Nephron (organoid): ENCODE measurements around the gene ATP6V1G2.

Experiments used
- H3K27ac Mint-ChIP-seq, 3 experiments: 2 replicates each; pipeline ENCODE4 v1.8.0; 2020; ENCODE audit warnings: mixed read lengths in 3 of 3, mild to moderate bottlenecking in 2 of 3, moderate library complexity in 1 of 3
- H3K27me3 Mint-ChIP-seq: 2 replicates; pipeline ENCODE4 v1.8.0; 2021; ENCODE audit warnings: low read depth, mild to moderate bottlenecking, moderate library complexity, mixed read lengths
- H3K36me3 Mint-ChIP-seq: 2 replicates; pipeline ENCODE4 v1.8.0; 2020; ENCODE audit warnings: low read depth, mixed read lengths
- H3K4me1 Mint-ChIP-seq: 2 replicates; pipeline ENCODE4 v1.8.0; 2020; ENCODE audit warnings: mixed read lengths
- H3K4me3 Mint-ChIP-seq, 3 experiments: 2 replicates each; pipeline ENCODE4 v1.8.0; 2020; ENCODE audit warnings: mild to moderate bottlenecking in 3 of 3, mixed read lengths in 3 of 3, moderate library complexity in 2 of 3
- H3K9me3 Mint-ChIP-seq: 2 replicates; pipeline ENCODE4 v1.8.0; 2020; ENCODE audit warnings: mixed read lengths
- TF ChIP-seq, protein P1 (sequence below), 3 experiments: fragments of 200-600 bp; sonication (generic); IDR thresholded peaks; one replicate each; pipeline ENCODE4 v1.5.0; 2021; ENCODE audit warnings: antibody characterized with exemption in 3 of 3; ENCODE audit not compliant: unreplicated experiment in 3 of 3

The ATP6V1G2 gene

DNA sequence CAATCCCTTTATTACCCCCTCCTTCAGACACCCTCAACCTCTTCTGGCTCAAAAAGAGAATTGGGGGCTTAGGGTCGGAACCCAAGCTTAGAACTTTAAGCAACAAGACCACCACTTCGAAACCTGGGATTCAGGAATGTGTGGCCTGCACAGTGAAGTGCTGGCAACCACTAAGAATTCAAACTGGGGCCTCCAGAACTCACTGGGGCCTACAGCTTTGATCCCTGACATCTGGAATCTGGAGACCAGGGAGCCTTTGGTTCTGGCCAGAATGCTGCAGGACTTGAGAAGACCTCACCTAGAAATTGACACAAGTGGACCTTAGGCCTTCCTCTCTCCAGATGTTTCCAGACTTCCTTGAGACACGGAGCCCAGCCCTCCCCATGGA lies 31.2 kb upstream of the ATP6V1G2 start:
- H3K27ac Mint-ChIP-seq, result no peak overlapping the region
- peaks cover 14% of the 10 kb centered on the region for H3K27me3 Mint-ChIP-seq
- H3K9me3 Mint-ChIP-seq, result no peaks in the 10 kb centered on the region
- no peaks in the 10 kb centered on the region for H3K36me3 Mint-ChIP-seq
- H3K4me1 Mint-ChIP-seq, result peaks cover 16% of the 10 kb centered on the region
- TF ChIP-seq, protein P1, sequence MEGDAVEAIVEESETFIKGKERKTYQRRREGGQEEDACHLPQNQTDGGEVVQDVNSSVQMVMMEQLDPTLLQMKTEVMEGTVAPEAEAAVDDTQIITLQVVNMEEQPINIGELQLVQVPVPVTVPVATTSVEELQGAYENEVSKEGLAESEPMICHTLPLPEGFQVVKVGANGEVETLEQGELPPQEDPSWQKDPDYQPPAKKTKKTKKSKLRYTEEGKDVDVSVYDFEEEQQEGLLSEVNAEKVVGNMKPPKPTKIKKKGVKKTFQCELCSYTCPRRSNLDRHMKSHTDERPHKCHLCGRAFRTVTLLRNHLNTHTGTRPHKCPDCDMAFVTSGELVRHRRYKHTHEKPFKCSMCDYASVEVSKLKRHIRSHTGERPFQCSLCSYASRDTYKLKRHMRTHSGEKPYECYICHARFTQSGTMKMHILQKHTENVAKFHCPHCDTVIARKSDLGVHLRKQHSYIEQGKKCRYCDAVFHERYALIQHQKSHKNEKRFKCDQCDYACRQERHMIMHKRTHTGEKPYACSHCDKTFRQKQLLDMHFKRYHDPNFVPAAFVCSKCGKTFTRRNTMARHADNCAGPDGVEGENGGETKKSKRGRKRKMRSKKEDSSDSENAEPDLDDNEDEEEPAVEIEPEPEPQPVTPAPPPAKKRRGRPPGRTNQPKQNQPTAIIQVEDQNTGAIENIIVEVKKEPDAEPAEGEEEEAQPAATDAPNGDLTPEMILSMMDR (IDR thresholded peaks at IDR 0.05; ENCODE audit: unreplicated experiment in 3 of 3), result no peak
- H3K4me3 Mint-ChIP-seq, result no peak overlapping the region

DNA sequence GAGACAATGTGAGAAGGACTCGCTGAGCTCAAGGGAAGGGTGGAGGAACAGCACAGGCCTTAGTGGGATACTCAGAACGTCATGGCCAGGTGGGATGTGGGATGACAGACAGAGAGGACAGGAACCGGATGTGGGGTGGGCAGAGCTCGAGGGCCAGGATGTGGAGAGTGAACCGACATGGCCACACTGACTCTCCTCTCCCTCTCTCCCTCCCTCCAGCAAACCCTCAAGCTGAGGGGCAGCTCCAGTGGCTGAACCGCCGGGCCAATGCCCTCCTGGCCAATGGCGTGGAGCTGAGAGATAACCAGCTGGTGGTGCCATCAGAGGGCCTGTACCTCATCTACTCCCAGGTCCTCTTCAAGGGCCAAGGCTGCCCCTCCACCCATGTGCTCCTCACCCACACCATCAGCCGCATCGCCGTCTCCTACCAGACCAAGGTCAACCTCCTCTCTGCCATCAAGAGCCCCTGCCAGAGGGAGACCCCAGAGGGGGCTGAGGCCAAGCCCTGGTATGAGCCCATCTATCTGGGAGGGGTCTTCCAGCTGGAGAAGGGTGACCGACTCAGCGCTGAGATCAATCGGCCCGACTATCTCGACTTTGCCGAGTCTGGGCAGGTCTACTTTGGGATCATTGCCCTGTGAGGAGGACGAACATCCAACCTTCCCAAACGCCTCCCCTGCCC lies 30.6 kb upstream of the ATP6V1G2 start:
- Mint-ChIP-seq H3K4me3 (peak overlapping the region in 1 of 3 experiments; percentile 3), H3K36me3 (no peaks in the 10 kb centered on the region), H3K4me1 (peaks cover 15% of the 10 kb centered on the region), H3K27ac (no peak overlapping the region), H3K9me3 (no peaks in the 10 kb centered on the region), H3K27me3 (peaks cover 17% of the 10 kb centered on the region)
- TF ChIP-seq, protein P1 (IDR thresholded peaks at IDR 0.05; ENCODE audit: unreplicated experiment in 3 of 3), result no peak

DNA sequence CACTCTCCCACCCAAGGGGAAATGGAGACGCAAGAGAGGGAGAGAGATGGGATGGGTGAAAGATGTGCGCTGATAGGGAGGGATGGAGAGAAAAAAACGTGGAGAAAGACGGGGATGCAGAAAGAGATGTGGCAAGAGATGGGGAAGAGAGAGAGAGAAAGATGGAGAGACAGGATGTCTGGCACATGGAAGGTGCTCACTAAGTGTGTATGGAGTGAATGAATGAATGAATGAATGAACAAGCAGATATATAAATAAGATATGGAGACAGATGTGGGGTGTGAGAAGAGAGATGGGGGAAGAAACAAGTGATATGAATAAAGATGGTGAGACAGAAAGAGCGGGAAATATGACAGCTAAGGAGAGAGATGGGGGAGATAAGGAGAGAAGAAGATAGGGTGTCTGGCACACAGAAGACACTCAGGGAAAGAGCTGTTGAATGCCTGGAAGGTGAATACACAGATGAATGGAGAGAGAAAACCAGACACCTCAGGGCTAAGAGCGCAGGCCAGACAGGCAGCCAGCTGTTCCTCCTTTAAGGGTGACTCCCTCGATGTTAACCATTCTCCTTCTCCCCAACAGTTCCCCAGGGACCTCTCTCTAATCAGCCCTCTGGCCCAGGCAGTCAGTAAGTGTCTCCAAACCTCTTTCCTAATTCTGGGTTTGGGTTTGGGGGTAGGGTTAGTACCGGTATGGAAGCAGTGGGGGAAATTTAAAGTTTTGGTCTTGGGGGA lies 29.7 kb upstream of the ATP6V1G2 start:
- no peaks in the 10 kb centered on the region for H3K36me3 Mint-ChIP-seq
- no peaks in the 10 kb centered on the region for H3K9me3 Mint-ChIP-seq
- peaks cover 21% of the 10 kb centered on the region for H3K27me3 Mint-ChIP-seq
- H3K4me1 Mint-ChIP-seq, result peaks cover 8% of the 10 kb centered on the region
- H3K27ac Mint-ChIP-seq, result no peak overlapping the region
- H3K4me3 Mint-ChIP-seq, result peak overlapping the region in 1 of 3 experiments; percentile 2
- TF ChIP-seq, protein P1 (IDR thresholded peaks at IDR 0.05; ENCODE audit: unreplicated experiment in 3 of 3), result no peak

DNA sequence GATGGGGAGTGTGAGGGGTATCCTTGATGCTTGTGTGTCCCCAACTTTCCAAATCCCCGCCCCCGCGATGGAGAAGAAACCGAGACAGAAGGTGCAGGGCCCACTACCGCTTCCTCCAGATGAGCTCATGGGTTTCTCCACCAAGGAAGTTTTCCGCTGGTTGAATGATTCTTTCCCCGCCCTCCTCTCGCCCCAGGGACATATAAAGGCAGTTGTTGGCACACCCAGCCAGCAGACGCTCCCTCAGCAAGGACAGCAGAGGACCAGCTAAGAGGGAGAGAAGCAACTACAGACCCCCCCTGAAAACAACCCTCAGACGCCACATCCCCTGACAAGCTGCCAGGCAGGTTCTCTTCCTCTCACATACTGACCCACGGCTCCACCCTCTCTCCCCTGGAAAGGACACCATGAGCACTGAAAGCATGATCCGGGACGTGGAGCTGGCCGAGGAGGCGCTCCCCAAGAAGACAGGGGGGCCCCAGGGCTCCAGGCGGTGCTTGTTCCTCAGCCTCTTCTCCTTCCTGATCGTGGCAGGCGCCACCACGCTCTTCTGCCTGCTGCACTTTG lies 29.0 kb upstream of the ATP6V1G2 start, which contains the start of gene TNF:
TSS of gene TNF (plus strand) at position 231 of the 567 bp plus-strand sequence. CDS start at position 408, 177 bp downstream.
- peaks cover 21% of the 10 kb centered on the region for H3K27me3 Mint-ChIP-seq
- H3K9me3 Mint-ChIP-seq, result no peaks in the 10 kb centered on the region
- H3K27ac Mint-ChIP-seq, result no peak within 1 kb of the TSS
- TF ChIP-seq, protein P1 (IDR thresholded peaks at IDR 0.05; ENCODE audit: unreplicated experiment in 3 of 3), result no peak
- H3K36me3 Mint-ChIP-seq, result no peaks in the 10 kb centered on the region
- peak within 1 kb of the TSS in 1 of 3 experiments; percentile 2 for H3K4me3 Mint-ChIP-seq
- H3K4me1 Mint-ChIP-seq, result peaks cover 2% of the 10 kb centered on the region

DNA sequence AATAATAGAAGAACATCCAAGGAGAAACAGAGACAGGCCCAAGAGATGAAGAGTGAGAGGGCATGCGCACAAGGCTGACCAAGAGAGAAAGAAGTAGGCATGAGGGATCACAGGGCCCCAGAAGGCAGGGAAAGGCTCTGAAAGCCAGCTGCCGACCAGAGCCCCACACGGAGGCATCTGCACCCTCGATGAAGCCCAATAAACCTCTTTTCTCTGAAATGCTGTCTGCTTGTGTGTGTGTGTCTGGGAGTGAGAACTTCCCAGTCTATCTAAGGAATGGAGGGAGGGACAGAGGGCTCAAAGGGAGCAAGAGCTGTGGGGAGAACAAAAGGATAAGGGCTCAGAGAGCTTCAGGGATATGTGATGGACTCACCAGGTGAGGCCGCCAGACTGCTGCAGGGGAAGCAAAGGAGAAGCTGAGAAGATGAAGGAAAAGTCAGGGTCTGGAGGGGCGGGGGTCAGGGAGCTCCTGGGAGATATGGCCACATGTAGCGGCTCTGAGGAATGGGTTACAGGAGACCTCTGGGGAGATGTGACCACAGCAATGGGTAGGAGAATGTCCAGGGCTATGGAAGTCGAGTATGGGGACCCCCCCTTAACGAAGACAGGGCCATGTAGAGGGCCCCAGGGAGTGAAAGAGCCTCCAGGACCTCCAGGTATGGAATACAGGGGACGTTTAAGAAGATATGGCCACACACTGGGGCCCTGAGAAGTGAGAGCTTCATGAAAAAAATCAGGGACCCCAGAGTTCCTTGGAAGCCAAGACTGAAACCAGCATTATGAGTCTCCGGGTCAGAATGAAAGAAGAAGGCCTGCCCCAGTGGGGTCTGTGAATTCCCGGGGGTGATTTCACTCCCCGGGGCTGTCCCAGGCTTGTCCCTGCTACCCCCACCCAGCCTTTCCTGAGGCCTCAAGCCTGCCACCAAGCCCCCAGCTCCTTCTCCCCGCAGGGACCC lies 28.0 kb upstream of the ATP6V1G2 start:
- Mint-ChIP-seq H3K27ac (no peak overlapping the region), H3K4me3 (no peak overlapping the region), H3K4me1 (no peaks in the 10 kb centered on the region), H3K9me3 (no peaks in the 10 kb centered on the region), H3K36me3 (no peaks in the 10 kb centered on the region), H3K27me3 (peaks cover 18% of the 10 kb centered on the region)
- TF ChIP-seq, protein P1 (IDR thresholded peaks at IDR 0.05; ENCODE audit: unreplicated experiment in 3 of 3), result no peak
